ENCODE data around the gene PHOX2A. TPM values are rescaled to one million over a fixed set of nuclear protein-coding genes. Genes with fewer than 3 reads are reported as not detected.

The PHOX2A gene
- total and polyA plus RNA-seq, 10 donors, result 0.33 TPM; not detected in 9

DNA sequence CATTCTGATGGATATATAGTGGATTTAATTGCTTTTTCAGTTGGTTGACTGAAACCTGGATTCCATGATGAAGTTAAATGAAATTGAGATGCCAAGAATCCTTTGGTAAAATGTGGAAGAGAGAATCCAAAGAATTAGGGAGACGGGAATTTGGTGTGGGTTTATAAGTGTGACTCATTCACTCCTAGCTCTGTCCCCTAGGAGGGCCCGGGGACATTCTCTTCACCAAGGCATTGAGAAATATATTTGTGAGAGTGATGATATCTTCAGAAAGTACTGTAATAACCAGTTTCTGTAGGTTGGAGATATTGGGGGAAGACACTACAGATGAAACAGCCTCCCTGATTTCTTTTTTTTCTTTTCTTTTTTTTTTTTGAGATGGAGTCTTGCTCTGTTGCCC is 13.6 kb upstream of the PHOX2A start:
- WGBS, 5 donors, result 83 to 94% (median 87%) methylated on average over 2 of the region's 2 CpGs
- Histone ChIP-seq H3K27me3 (replicated peaks in 1 of 7) (peaks cover 0 to 25% (median 0%) of the 10 kb centered on the region in 7 donors), H3K4me3 (no peak overlapping the region), H3K27ac (no peak overlapping the region), H3K36me3 (no peaks in the 10 kb centered on the region), H3K4me1 (no peaks in the 10 kb centered on the region), H3K9me3 (no peaks in the 10 kb centered on the region)
- TF ChIP-seq POLR2A (IDR thresholded peaks at IDR 0.05) (no peak), POLR2AphosphoS5 (IDR thresholded peaks at IDR 0.05) (no peak)
- TF ChIP-seq, protein P1, sequence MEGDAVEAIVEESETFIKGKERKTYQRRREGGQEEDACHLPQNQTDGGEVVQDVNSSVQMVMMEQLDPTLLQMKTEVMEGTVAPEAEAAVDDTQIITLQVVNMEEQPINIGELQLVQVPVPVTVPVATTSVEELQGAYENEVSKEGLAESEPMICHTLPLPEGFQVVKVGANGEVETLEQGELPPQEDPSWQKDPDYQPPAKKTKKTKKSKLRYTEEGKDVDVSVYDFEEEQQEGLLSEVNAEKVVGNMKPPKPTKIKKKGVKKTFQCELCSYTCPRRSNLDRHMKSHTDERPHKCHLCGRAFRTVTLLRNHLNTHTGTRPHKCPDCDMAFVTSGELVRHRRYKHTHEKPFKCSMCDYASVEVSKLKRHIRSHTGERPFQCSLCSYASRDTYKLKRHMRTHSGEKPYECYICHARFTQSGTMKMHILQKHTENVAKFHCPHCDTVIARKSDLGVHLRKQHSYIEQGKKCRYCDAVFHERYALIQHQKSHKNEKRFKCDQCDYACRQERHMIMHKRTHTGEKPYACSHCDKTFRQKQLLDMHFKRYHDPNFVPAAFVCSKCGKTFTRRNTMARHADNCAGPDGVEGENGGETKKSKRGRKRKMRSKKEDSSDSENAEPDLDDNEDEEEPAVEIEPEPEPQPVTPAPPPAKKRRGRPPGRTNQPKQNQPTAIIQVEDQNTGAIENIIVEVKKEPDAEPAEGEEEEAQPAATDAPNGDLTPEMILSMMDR (IDR thresholded peaks at IDR 0.05 in 8 of 11, conservative IDR thresholded peaks at IDR 0.05 in 3 of 11), result no peak
- intact Hi-C loops (cut with DNase I; ENCODE audit: low total_unique reads), result no loop called here
- no peak for DNase-seq

DNA sequence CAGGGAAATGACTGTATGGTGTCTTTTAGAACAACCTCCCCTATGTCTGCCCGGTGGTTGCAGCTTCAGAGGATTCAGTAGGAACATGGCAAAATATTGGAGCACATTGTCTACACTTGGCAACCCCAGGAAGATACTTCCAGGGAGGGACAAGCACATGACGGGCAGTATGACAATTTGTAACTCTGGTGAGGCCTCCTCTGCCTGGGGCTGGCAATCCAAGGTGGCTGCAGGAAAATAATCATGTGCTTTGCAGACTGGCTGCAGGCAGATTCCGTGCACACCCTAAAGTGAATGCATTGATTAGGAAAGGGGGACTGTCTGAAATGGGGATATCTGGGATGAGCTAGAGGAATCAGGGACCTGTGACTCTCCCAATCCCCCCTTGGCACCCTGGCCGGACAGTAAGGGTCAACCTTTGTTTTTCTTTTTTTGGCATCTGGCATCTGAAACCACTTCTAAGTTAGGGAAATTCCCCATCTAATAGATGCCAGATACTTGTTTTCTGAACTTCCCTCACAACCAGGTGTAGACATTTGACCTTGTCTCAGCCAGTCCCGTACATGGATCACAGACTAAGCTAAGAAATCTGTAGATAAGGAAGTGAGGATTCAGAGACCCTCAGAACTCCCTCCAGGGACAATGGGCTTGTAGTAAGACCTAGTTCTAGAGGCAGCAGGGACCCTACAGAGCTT is 10.5 kb upstream of the PHOX2A start:
- DNase-seq, result no peak
- TF ChIP-seq POLR2AphosphoS5 (IDR thresholded peaks at IDR 0.05) (no peak), POLR2A (IDR thresholded peaks at IDR 0.05) (no peak)
- TF ChIP-seq, protein P1 (IDR thresholded peaks at IDR 0.05 in 8 of 11, conservative IDR thresholded peaks at IDR 0.05 in 3 of 11), result no peak
- intact Hi-C loops (cut with DNase I; ENCODE audit: low total_unique reads), result no loop called here
- Histone ChIP-seq H3K4me1 (no peaks in the 10 kb centered on the region), H3K27ac (no peak overlapping the region), H3K9me3 (no peaks in the 10 kb centered on the region), H3K4me3 (no peak overlapping the region), H3K36me3 (no peaks in the 10 kb centered on the region), H3K27me3 (replicated peaks in 1 of 7) (peaks cover 0 to 40% (median 7%) of the 10 kb centered on the region in 7 donors)
- WGBS, 5 donors, result 72 to 97% (median 81%) methylated on average over 5 of the region's 5 CpGs

GRCh38 chr11:72253392-72253791 is 9.4 kb upstream of the PHOX2A start:
- TF ChIP-seq POLR2AphosphoS5 (IDR thresholded peaks at IDR 0.05) (no peak), POLR2A (IDR thresholded peaks at IDR 0.05) (no peak)
- TF ChIP-seq, protein P1 (IDR thresholded peaks at IDR 0.05 in 8 of 11, conservative IDR thresholded peaks at IDR 0.05 in 3 of 11), result no peak
- Histone ChIP-seq H3K4me1 (no peaks in the 10 kb centered on the region), H3K36me3 (no peaks in the 10 kb centered on the region), H3K27ac (no peak overlapping the region), H3K9me3 (no peaks in the 10 kb centered on the region), H3K4me3 (no peak overlapping the region), H3K27me3 (replicated peaks in 1 of 7) (peaks cover 0 to 42% (median 7%) of the 10 kb centered on the region in 7 donors)
- intact Hi-C loops (cut with DNase I; ENCODE audit: low total_unique reads), result no loop called here
- WGBS, 5 donors, result 89 to 95% (median 93%) methylated on average over 3 of the region's 3 CpGs
- no peak for DNase-seq

DNA sequence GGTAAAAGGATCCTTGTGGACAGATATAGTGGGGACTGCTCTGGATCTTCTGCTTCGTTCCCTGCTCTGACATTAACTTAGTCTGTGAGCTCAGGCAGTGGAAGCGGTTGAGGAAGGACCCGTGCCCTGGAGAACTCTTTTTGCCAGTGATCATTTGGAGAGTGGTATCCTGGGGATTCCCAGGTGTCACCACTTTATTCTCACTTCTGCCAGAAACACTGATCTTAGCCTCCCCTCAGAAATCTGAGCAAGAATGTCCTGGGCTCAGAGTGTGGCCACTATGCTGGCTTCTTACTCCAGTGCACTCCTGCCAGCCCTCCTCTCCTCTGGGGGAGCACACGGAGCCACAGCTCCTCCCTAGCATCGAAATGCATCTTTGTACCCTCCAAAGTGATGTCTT is 7.6 kb upstream of the PHOX2A start:
- no peak for DNase-seq
- WGBS, 5 donors, result 67 to 88% (median 84%) methylated on average over 5 of the region's 5 CpGs
- intact Hi-C loops (cut with DNase I; ENCODE audit: low total_unique reads), result no loop called here
- Histone ChIP-seq H3K4me1 (no peaks in the 10 kb centered on the region), H3K4me3 (no peak overlapping the region), H3K36me3 (no peaks in the 10 kb centered on the region), H3K27ac (no peak overlapping the region), H3K9me3 (no peaks in the 10 kb centered on the region), H3K27me3 (replicated peaks in 1 of 7) (peaks cover 0 to 60% (median 15%) of the 10 kb centered on the region in 7 donors)
- TF ChIP-seq POLR2AphosphoS5 (IDR thresholded peaks at IDR 0.05) (no peak), POLR2A (IDR thresholded peaks at IDR 0.05) (no peak)
- TF ChIP-seq, protein P1 (IDR thresholded peaks at IDR 0.05 in 8 of 11, conservative IDR thresholded peaks at IDR 0.05 in 3 of 11), result no peak

Data from spleen (tissue), 11 donors.